ENCODE results near the gene GLYATL1. TPM values are rescaled to one million over a fixed set of nuclear protein-coding genes. Genes with fewer than 3 reads are reported as not detected.

Gene GLYATL1
- total RNA-seq, 1 experiment from 2014 or later: not detected

DNA sequence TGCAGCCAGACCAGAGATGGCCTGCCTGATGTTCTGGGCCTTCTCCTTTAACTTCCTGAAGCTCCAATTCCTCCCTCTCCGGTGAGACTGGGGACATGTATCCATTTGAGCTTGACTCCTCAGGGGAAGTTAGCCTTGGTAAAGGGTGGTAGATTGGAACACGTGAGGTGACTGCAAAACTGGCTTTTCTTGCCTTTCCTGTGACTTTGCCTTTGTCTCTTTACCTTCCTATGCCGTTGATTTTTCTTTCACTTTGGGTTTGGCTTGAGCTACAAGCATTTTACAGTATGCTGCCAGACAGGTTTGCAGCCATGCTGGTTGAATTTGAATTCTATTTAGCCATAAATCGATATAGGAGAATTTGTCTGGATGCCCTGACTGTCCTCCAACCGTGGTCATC, 16.8 kb upstream of the GLYATL1 start:
- H3K4me1 ChIP-seq (ENCODE audit: control insufficient read depth, insufficient read depth, low read length): no peaks in the 10 kb centered on the region
- no peak overlapping the region for H3K27ac ChIP-seq (ENCODE audit: low read length)
- H3K36me3 ChIP-seq (ENCODE audit: control insufficient read depth, insufficient read depth, low read length): no peaks in the 10 kb centered on the region
- ATAC-seq (no peak), DNase-seq (ENCODE audit: low read depth, low spot score) (no peak)
- intact Hi-C loops (cut with micrococcal nuclease; ENCODE audit: unreplicated experiment): no loop called here
- ChIA-PET POLR2A (no interaction called here), CTCF (no interaction called here)
- no peaks in the 10 kb centered on the region; the same call in 1 of the 2 replicates for H3K27me3 ChIP-seq (ENCODE audit: control insufficient read depth, insufficient read depth, low read length)
- no TSS peak for BruUV-seq (replicated peaks)
- no peak overlapping the region for H3K4me3 ChIP-seq (ENCODE audit: low read depth in 2 of 2, low read length in 2 of 2)
- no peaks in the 10 kb centered on the region for H3K9me3 ChIP-seq (ENCODE audit: control insufficient read depth, insufficient read depth, low read depth, low read length)
- in situ Hi-C loops (cut with HindIII; ENCODE audit: low pct_unique_long_range_greater_than_20kb, low sequenced_read_pairs): no loop called here
- TF ChIP-seq, protein P1, sequence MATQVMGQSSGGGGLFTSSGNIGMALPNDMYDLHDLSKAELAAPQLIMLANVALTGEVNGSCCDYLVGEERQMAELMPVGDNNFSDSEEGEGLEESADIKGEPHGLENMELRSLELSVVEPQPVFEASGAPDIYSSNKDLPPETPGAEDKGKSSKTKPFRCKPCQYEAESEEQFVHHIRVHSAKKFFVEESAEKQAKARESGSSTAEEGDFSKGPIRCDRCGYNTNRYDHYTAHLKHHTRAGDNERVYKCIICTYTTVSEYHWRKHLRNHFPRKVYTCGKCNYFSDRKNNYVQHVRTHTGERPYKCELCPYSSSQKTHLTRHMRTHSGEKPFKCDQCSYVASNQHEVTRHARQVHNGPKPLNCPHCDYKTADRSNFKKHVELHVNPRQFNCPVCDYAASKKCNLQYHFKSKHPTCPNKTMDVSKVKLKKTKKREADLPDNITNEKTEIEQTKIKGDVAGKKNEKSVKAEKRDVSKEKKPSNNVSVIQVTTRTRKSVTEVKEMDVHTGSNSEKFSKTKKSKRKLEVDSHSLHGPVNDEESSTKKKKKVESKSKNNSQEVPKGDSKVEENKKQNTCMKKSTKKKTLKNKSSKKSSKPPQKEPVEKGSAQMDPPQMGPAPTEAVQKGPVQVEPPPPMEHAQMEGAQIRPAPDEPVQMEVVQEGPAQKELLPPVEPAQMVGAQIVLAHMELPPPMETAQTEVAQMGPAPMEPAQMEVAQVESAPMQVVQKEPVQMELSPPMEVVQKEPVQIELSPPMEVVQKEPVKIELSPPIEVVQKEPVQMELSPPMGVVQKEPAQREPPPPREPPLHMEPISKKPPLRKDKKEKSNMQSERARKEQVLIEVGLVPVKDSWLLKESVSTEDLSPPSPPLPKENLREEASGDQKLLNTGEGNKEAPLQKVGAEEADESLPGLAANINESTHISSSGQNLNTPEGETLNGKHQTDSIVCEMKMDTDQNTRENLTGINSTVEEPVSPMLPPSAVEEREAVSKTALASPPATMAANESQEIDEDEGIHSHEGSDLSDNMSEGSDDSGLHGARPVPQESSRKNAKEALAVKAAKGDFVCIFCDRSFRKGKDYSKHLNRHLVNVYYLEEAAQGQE (IDR thresholded peaks at IDR 0.05; ENCODE audit: insufficient read depth in 1 of 2, low read depth in 2 of 2, low read length in 1 of 2): no peak
- TF ChIP-seq, protein P2, sequence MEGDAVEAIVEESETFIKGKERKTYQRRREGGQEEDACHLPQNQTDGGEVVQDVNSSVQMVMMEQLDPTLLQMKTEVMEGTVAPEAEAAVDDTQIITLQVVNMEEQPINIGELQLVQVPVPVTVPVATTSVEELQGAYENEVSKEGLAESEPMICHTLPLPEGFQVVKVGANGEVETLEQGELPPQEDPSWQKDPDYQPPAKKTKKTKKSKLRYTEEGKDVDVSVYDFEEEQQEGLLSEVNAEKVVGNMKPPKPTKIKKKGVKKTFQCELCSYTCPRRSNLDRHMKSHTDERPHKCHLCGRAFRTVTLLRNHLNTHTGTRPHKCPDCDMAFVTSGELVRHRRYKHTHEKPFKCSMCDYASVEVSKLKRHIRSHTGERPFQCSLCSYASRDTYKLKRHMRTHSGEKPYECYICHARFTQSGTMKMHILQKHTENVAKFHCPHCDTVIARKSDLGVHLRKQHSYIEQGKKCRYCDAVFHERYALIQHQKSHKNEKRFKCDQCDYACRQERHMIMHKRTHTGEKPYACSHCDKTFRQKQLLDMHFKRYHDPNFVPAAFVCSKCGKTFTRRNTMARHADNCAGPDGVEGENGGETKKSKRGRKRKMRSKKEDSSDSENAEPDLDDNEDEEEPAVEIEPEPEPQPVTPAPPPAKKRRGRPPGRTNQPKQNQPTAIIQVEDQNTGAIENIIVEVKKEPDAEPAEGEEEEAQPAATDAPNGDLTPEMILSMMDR (IDR thresholded peaks at IDR 0.05): no peak
- TF ChIP-seq TCF7L2 (IDR thresholded peaks at IDR 0.05; ENCODE audit: low read depth, low read length) (no peak), SIN3A (IDR thresholded peaks at IDR 0.05; ENCODE audit: borderline replicate concordance, insufficient read depth, low read depth, low read length) (no peak), POLR2AphosphoS5 (IDR thresholded peaks at IDR 0.05; ENCODE audit: low read depth, low read length) (no peak)

DNA sequence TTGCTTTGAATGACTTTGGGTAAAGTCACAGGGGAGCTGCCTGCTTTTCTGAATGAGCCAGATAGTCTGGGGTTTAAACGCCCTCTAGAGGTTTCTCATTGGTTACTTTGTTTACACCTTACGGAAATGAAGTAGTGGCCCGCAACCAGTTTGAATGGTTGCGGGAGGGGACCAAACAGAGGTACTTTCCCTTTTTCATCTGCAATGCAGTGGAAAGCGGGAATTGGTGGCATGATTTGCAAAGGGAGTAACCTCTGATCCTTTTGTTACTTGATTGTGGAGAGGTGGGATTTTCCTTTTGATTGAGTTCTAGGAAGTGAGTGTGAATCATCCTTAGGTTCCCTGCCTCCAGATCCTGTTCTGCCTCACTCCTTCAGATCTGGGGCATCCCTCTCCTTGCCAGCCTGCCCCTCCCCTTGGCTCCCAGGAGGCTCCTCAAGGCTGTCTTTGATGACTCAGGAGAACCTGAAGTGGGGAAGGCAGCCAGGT, 15.9 kb upstream of the GLYATL1 start:
- DNase-seq (ENCODE audit: low read depth, low spot score): no peak
- ChIA-PET CTCF (no interaction called here), POLR2A (no interaction called here)
- no peaks in the 10 kb centered on the region for H3K4me1 ChIP-seq (ENCODE audit: control insufficient read depth, insufficient read depth, low read length)
- intact Hi-C loops (cut with micrococcal nuclease; ENCODE audit: unreplicated experiment): no loop called here
- no peak overlapping the region for H3K4me3 ChIP-seq (ENCODE audit: low read depth in 2 of 2, low read length in 2 of 2)
- in situ Hi-C loops (cut with HindIII; ENCODE audit: low pct_unique_long_range_greater_than_20kb, low sequenced_read_pairs): no loop called here
- no peak overlapping the region for H3K27ac ChIP-seq (ENCODE audit: low read length)
- TF ChIP-seq, protein P2 (IDR thresholded peaks at IDR 0.05): peak; percentile 52
- TF ChIP-seq, protein P1 (IDR thresholded peaks at IDR 0.05; ENCODE audit: insufficient read depth in 1 of 2, low read depth in 2 of 2, low read length in 1 of 2): no peak
- no peaks in the 10 kb centered on the region for H3K36me3 ChIP-seq (ENCODE audit: control insufficient read depth, insufficient read depth, low read length)
- H3K9me3 ChIP-seq (ENCODE audit: control insufficient read depth, insufficient read depth, low read depth, low read length): no peaks in the 10 kb centered on the region
- peaks cover 2% of the 10 kb centered on the region; the same call in 1 of the 2 replicates for H3K27me3 ChIP-seq (ENCODE audit: control insufficient read depth, insufficient read depth, low read length)
- BruUV-seq (replicated peaks): no TSS peak
- no peak for ATAC-seq
